Lower lobe of right lung (tissue), 2 donors: ENCODE results near the gene CHIC2. TPM values are rescaled to one million over a fixed set of nuclear protein-coding genes. Genes with fewer than 3 reads are reported as not detected.

Source experiments
- ATAC-seq, 2 donors: fragments of 200-7000 bp; cut with Tn5 transposase; one replicate each; pipeline ENCODE4 v1.9.1; 2020 to 2022; ENCODE audit warnings: mild to moderate bottlenecking in 2 of 2, moderate library complexity in 2 of 2
- DNase-seq: peaks from one replicate; pipeline ENCODE4 v3.0.0-alpha.2; 2020
- H3K27ac ChIP-seq: fragments of 200-600 bp; one replicate; pipeline ENCODE4 v1.8.0; 2022
- H3K27me3 ChIP-seq: fragments of 200-600 bp; one replicate; pipeline ENCODE4 v1.8.0; 2022; ENCODE audit warnings: low read depth
- H3K36me3 ChIP-seq: fragments of 200-600 bp; one replicate; pipeline ENCODE4 v1.8.0; 2022; ENCODE audit warnings: mild to moderate bottlenecking
- H3K4me1 ChIP-seq: fragments of 200-600 bp; one replicate; pipeline ENCODE4 v1.8.0; 2022
- H3K4me3 ChIP-seq: fragments of 200-600 bp; one replicate; pipeline ENCODE4 v1.8.0; 2022; ENCODE audit warnings: mild to moderate bottlenecking
- H3K9me3 ChIP-seq: fragments of 200-600 bp; one replicate; pipeline ENCODE4 v1.8.0; 2022
- CTCF ChIP-seq: fragments of 200-600 bp; IDR thresholded peaks from one replicate; pipeline ENCODE4 v1.8.0; 2022; ENCODE audit warnings: antibody characterized with exemption, mild to moderate bottlenecking
- intact Hi-C: fragments of 100-400 bp; cut with DNase I; formaldehyde crosslinking; loops from one replicate; pipeline ENCODE4 v1.11.0; 2022
- total RNA-seq: library from RNA; stranded (reverse); fragmentation: NEBNext Ultra II Directional; extraction: Animal tissue kit (Norgen Biotek cat#: 25700); gene quantifications from one replicate; pipeline ENCODE4 v1.2.1, GENCODE V29; 2021
- donor health status: DM: no; HTN: yes; CAD: no; lungs with severe emphysema.

CHIC2 gene
- total RNA-seq, 1 donor from 2014 or later: 30.1 TPM

- TF ChIP-seq CTCF: no peak
- no peaks in the 10 kb centered on the region for H3K27me3 ChIP-seq
Measured at GRCh38 chr4:54041100-54041499, 23.3 kb downstream of the CHIC2 start.

GRCh38 chr4:54038056-54038455 lies 26.3 kb downstream of the CHIC2 start:
- intact Hi-C loops: no loop called here
- H3K36me3 ChIP-seq: peaks cover 31% of the 10 kb centered on the region
- no peaks in the 10 kb centered on the region for H3K27me3 ChIP-seq

More at GRCh38 chr4:54041100-54041499, 23.3 kb downstream of the CHIC2 start:
- H3K9me3 ChIP-seq: no peaks in the 10 kb centered on the region
- peaks cover 6% of the 10 kb centered on the region for H3K4me1 ChIP-seq
- peaks cover 31% of the 10 kb centered on the region for H3K36me3 ChIP-seq
- intact Hi-C loops: no loop called here
- DNase-seq: no peak
- no peak overlapping the region for H3K27ac ChIP-seq
- H3K4me3 ChIP-seq: no peak overlapping the region
- no peak for ATAC-seq

GRCh38 chr4:54036184-54036583 lies 28.2 kb downstream of the CHIC2 start:
- no peaks in the 10 kb centered on the region for H3K27me3 ChIP-seq
- H3K4me1 ChIP-seq: peaks cover 2% of the 10 kb centered on the region
- H3K36me3 ChIP-seq: peaks cover 27% of the 10 kb centered on the region
- no peak for DNase-seq
- no peak for TF ChIP-seq CTCF
- no peaks in the 10 kb centered on the region for H3K9me3 ChIP-seq
- no peak overlapping the region for H3K27ac ChIP-seq
- H3K4me3 ChIP-seq: no peak overlapping the region
- intact Hi-C loops: no loop called here
- no peak for ATAC-seq

More at GRCh38 chr4:54038056-54038455, 26.3 kb downstream of the CHIC2 start:
- peaks cover 6% of the 10 kb centered on the region for H3K4me1 ChIP-seq
- no peak for ATAC-seq
- H3K9me3 ChIP-seq: no peaks in the 10 kb centered on the region
- H3K4me3 ChIP-seq: no peak overlapping the region
- TF ChIP-seq CTCF: no peak
- DNase-seq: no peak
- H3K27ac ChIP-seq: no peak overlapping the region

GRCh38 chr4:54032558-54033135 lies 31.8 kb downstream of the CHIC2 start:
- DNase-seq (no peak), ATAC-seq (no peak)
- H3K36me3 ChIP-seq: peaks cover 6% of the 10 kb centered on the region
- H3K4me1 ChIP-seq: peaks cover 7% of the 10 kb centered on the region
- H3K4me3 ChIP-seq: no peak overlapping the region
- no peaks in the 10 kb centered on the region for H3K27me3 ChIP-seq
- no peaks in the 10 kb centered on the region for H3K9me3 ChIP-seq
- intact Hi-C loops: no loop called here
- no peak for TF ChIP-seq CTCF
- no peak overlapping the region for H3K27ac ChIP-seq

GRCh38 chr4:54027311-54027710 lies 37.1 kb downstream of the CHIC2 start:
- no peak for TF ChIP-seq CTCF
- DNase-seq (no peak), ATAC-seq (no peak)
- peaks cover 7% of the 10 kb centered on the region for H3K4me1 ChIP-seq
- H3K27me3 ChIP-seq: no peaks in the 10 kb centered on the region
- intact Hi-C loops: no loop called here
- no peaks in the 10 kb centered on the region for H3K36me3 ChIP-seq
- H3K4me3 ChIP-seq: no peak overlapping the region
- no peak overlapping the region for H3K27ac ChIP-seq
- no peaks in the 10 kb centered on the region for H3K9me3 ChIP-seq
